ENCODE measurements around the gene EMX2. TPM values are rescaled to one million over a fixed set of nuclear protein-coding genes. Genes with fewer than 3 reads are reported as not detected.

Gene EMX2
- polyA plus RNA-seq, 4 donors = 0.01 to 0.45 (median 0.04) TPM; not detected in 1

DNA sequence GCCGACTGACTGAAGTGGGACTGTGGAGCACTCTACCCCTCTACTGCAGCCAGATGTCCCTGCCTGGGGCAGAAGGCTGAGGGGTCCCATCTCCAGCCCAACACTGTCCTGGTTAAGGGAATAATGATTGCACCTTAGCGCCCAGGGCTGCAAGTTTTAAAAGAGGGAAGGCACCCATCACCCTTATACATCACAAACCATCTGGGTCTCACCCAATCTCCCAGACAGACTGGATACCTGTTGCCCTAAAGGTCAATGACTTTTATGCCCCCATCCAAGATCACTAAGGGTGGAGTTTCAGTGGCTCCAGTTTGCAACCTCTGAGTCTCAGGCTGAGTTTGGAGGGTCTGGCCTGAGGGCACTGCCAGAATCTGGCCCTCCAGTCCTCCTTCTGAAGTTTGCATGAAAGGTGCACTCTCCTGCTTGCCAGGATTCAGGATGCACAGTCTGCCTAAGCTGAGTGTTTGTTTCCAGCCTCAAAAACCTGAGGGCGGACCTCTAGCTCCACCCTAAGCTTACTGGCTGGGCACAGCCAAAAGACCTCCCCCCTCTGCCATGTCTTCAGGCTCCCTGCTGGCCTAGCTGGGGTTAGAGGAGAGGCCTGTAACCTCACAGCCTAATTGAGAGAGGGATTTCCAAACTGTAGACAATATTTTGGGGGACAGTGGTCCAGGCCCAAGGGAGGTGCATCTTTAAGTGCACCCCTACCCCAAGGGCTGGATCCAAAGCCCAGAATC, 2.5 kb upstream of the EMX2 start:
- Histone ChIP-seq H3K27ac (ENCODE audit: low read depth in 1 of 3, low read length in 2 of 3) (no peak overlapping the region), H3K4me3 (ENCODE audit: low read depth in 1 of 3, low read length in 3 of 3) (no peak overlapping the region), H3K4me1 (ENCODE audit: control insufficient read depth in 3 of 3, insufficient read depth in 2 of 3, low read depth in 1 of 3, low read length in 2 of 3) (peaks cover 0 to 33% (median 0%) of the 10 kb centered on the region in 3 donors), H3K36me3 (ENCODE audit: control insufficient read depth in 3 of 3, insufficient read depth in 2 of 3, low read depth in 1 of 3, low read length in 3 of 3) (no peaks in the 10 kb centered on the region), H3K9me3 (ENCODE audit: control insufficient read depth in 2 of 2, insufficient read depth in 1 of 2, low read depth in 1 of 2, low read length in 1 of 2) (no peaks in the 10 kb centered on the region), H3K27me3 (ENCODE audit: control insufficient read depth in 3 of 3, insufficient read depth in 3 of 3, low read length in 3 of 3) (peaks cover 5 to 98% (median 70%) of the 10 kb centered on the region in 3 donors)
- FAIRE-seq (no peak), DNase-seq (no peak)
- 45 to 70% (median 51%) methylated on average over 3 of the region's 3 CpGs for WGBS, 3 donors

DNA sequence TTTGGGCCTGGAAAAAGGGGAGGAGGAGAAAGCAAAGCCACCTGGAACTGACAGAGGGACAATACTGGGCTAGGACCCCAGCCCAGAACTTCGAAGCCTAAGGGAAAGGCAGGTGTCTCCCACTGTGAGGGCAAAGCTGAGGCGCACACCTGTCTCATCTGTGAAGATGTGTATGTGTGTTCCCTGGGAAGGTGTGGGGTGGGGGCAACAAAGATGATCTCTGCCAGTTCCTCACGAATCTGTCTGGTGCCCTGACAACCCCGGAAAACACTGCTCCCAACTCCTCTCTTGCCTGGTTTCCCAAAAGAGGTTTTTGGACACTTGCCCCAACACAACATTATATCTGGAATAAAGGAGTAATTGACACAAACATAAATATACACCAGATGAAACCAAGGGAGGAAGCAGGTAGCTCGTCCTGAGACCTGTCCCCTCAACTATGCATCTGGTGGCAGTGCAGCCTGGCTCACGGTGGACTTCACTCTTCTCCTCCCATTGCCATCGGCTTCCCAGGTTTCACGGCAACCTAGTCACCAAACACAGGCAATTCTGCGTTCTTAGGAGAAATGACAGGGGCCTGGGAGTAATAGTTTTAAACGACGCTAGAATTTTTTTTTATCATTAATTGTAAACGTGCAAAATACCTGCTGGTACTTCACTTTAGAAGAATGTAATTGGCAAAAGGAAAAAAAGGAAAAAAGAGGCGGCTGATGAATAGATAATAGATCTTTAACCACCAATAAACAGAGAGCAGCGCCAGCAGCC, 1.7 kb upstream of the EMX2 start:
- H3K27ac ChIP-seq (ENCODE audit: low read depth in 1 of 3, low read length in 2 of 3) = no peak overlapping the region
- DNase-seq (peak in 1 of 2 donors; percentile 36), FAIRE-seq (no peak)
- H3K9me3 ChIP-seq (ENCODE audit: control insufficient read depth in 2 of 2, insufficient read depth in 1 of 2, low read depth in 1 of 2, low read length in 1 of 2) = no peaks in the 10 kb centered on the region
- no peaks in the 10 kb centered on the region for H3K36me3 ChIP-seq (ENCODE audit: control insufficient read depth in 3 of 3, insufficient read depth in 2 of 3, low read depth in 1 of 3, low read length in 3 of 3)
- H3K27me3 ChIP-seq (ENCODE audit: control insufficient read depth in 3 of 3, insufficient read depth in 3 of 3, low read length in 3 of 3) = peaks cover 5 to 98% (median 70%) of the 10 kb centered on the region in 3 donors
- WGBS, 3 donors = 13 to 19% (median 18%) methylated on average over 14 of the region's 14 CpGs
- H3K4me3 ChIP-seq (ENCODE audit: low read depth in 1 of 3, low read length in 3 of 3) = no peak overlapping the region
- peaks cover 0 to 36% (median 0%) of the 10 kb centered on the region in 3 donors for H3K4me1 ChIP-seq (ENCODE audit: control insufficient read depth in 3 of 3, insufficient read depth in 2 of 3, low read depth in 1 of 3, low read length in 2 of 3)

DNA sequence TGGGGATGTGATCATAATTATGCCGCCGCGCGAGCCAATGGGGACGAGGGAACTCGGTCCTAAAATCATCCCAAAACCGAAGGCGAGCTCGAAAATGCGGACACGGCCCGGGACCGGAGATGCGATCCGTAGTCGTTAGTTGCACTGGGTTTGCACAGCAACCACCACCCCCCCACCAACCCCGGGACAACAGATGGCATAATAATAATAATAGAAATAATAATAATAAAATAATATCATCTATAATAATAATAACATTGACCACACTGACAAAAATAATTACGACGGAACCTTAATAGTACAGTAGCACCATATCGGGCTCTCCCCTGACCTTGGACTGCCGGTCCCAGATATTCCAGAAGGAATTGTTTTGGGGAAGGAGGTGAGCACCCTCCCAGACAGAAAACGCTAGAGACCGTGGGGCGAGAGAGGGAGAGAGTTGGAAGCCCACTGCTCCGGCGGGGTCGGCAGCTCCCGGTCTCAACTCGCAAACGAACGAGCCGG, 1.1 kb upstream of the EMX2 start:
- Histone ChIP-seq H3K4me1 (ENCODE audit: control insufficient read depth in 3 of 3, insufficient read depth in 2 of 3, low read depth in 1 of 3, low read length in 2 of 3) (peaks cover 0 to 36% (median 0%) of the 10 kb centered on the region in 3 donors), H3K4me3 (ENCODE audit: low read depth in 1 of 3, low read length in 3 of 3) (no peak overlapping the region), H3K27me3 (ENCODE audit: control insufficient read depth in 3 of 3, insufficient read depth in 3 of 3, low read length in 3 of 3) (peaks cover 5 to 98% (median 70%) of the 10 kb centered on the region in 3 donors), H3K36me3 (ENCODE audit: control insufficient read depth in 3 of 3, insufficient read depth in 2 of 3, low read depth in 1 of 3, low read length in 3 of 3) (no peaks in the 10 kb centered on the region), H3K9me3 (ENCODE audit: control insufficient read depth in 2 of 2, insufficient read depth in 1 of 2, low read depth in 1 of 2, low read length in 1 of 2) (no peaks in the 10 kb centered on the region), H3K27ac (ENCODE audit: low read depth in 1 of 3, low read length in 2 of 3) (no peak overlapping the region)
- 4 to 7% (median 7%) methylated on average over 32 of the region's 32 CpGs for WGBS, 3 donors
- DNase-seq (no peak), FAIRE-seq (no peak)

DNA sequence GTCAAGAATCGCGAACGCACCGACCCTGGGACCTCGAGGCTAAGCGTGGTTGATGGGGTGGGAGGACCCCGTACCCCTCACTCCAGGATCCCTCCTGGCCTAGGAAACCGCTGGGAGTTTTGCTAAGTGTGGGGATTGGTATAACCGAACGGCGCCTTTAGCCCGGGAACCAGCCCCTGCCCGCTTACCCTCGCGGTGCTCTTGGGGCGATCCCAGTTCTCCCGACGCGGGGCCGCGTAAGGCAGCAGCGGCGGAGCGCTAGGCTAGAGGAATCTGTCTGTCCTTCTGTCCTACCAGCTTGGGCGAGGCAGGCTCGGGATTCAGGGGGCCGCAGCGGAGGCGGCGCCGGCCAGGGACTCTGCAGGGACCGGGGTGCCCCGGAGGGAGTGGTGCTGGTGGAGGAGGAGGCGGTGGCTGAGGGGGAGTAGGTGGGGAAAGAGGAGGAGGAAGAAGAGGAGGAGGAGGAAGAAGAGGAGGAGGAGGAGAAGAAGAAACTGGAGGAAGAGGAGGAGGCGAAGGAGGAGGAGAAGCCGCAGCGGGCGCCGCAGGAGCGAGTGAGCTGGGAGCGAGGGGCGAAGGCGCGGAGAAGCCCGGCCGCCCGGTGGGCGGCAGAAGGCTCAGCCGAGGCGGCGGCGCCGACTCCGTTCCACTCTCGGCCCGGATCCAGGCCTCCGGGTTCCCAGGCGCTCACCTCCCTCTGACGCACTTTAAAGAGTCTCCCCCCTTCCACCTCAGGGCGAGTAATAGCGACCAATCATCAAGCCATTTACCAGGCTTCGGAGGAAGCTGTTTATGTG, 439 bp upstream of the EMX2 start:
- no peak overlapping the region for H3K27ac ChIP-seq (ENCODE audit: low read depth in 1 of 3, low read length in 2 of 3)
- DNase-seq (peak; percentile 13 to 59), FAIRE-seq (no peak)
- peaks cover 5 to 98% (median 70%) of the 10 kb centered on the region in 3 donors for H3K27me3 ChIP-seq (ENCODE audit: control insufficient read depth in 3 of 3, insufficient read depth in 3 of 3, low read length in 3 of 3)
- 2 to 6% (median 4%) methylated on average over 60 to 62 of the region's 62 CpGs for WGBS, 3 donors
- no peaks in the 10 kb centered on the region for H3K9me3 ChIP-seq (ENCODE audit: control insufficient read depth in 2 of 2, insufficient read depth in 1 of 2, low read depth in 1 of 2, low read length in 1 of 2)
- no peaks in the 10 kb centered on the region for H3K36me3 ChIP-seq (ENCODE audit: control insufficient read depth in 3 of 3, insufficient read depth in 2 of 3, low read depth in 1 of 3, low read length in 3 of 3)
- H3K4me1 ChIP-seq (ENCODE audit: control insufficient read depth in 3 of 3, insufficient read depth in 2 of 3, low read depth in 1 of 3, low read length in 2 of 3) = peaks cover 0 to 35% (median 0%) of the 10 kb centered on the region in 3 donors
- H3K4me3 ChIP-seq (ENCODE audit: low read depth in 1 of 3, low read length in 3 of 3) = no peak overlapping the region

DNA sequence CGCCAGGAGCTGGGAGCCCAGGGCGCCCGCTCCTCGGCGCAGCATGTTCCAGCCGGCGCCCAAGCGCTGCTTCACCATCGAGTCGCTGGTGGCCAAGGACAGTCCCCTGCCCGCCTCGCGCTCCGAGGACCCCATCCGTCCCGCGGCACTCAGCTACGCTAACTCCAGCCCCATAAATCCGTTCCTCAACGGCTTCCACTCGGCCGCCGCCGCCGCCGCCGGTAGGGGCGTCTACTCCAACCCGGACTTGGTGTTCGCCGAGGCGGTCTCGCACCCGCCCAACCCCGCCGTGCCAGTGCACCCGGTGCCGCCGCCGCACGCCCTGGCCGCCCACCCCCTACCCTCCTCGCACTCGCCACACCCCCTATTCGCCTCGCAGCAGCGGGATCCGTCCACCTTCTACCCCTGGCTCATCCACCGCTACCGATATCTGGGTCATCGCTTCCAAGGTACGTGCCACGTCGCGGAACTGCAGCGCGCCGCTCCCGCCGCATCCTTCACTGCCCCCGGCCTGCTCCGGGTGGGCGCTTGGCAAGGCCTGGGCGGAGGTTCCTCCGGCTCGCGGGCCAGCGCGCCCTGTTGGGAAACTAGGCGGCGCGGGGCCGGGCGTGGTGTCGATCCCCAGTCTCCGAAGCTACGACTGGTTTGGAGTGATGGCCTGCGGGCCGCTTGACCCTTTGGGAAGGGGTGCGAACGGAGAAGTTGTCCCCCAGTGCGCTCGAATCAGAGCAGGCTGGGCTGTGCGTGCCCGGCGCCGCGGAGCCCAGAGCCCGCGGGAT, 868 bp downstream of the EMX2 start:
- DNase-seq (peak in 1 of 2 donors; percentile 68), FAIRE-seq (no peak)
- no peaks in the 10 kb centered on the region for H3K36me3 ChIP-seq (ENCODE audit: control insufficient read depth in 3 of 3, insufficient read depth in 2 of 3, low read depth in 1 of 3, low read length in 3 of 3)
- H3K27ac ChIP-seq (ENCODE audit: low read depth in 1 of 3, low read length in 2 of 3) = no peak overlapping the region
- peaks cover 8 to 99% (median 72%) of the 10 kb centered on the region in 3 donors for H3K27me3 ChIP-seq (ENCODE audit: control insufficient read depth in 3 of 3, insufficient read depth in 3 of 3, low read length in 3 of 3)
- H3K9me3 ChIP-seq (ENCODE audit: control insufficient read depth in 2 of 2, insufficient read depth in 1 of 2, low read depth in 1 of 2, low read length in 1 of 2) = no peaks in the 10 kb centered on the region
- H3K4me3 ChIP-seq (ENCODE audit: low read depth in 1 of 3, low read length in 3 of 3) = peak overlapping the region in 1 of 3 donors; percentile 5
- WGBS, 3 donors = 1 to 4% (median 3%) methylated on average over 87 to 90 of the region's 90 CpGs
- peaks cover 0 to 23% (median 0%) of the 10 kb centered on the region in 3 donors for H3K4me1 ChIP-seq (ENCODE audit: control insufficient read depth in 3 of 3, insufficient read depth in 2 of 3, low read depth in 1 of 3, low read length in 2 of 3)

DNA sequence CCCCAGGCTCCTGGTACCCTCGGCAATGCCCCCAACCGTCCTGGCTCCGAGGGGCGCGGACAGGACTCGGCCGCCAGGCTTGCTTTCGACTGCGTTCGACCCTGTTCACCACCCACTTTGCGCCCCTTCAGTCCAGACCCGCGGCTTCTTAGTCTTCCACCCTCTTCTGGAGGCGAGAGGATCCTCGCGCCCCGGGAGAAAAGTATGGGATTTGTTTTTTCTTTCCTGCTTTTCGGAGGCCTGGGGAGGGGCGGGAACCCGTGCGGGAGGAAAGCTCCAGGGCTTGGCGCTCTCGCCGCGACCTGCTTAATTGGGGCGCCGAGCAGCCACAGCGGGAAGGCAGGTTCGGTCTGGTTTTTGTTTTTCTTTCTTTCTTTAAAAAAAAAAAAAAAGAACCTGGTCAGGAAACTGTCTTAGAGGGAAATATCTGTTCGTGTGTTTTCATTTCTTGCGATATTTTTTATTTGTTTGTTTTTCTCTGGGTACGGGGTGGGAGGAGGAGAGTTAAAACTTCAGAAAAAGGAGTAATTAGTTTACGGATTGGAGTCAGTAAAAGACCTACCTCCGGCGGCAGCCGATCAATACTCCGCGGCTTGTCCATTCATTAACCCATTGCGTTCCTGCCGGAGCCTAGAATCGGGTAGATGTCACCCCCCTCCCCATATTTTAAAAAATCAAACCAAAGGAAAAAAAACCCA, 1.6 kb downstream of the EMX2 start:
- Histone ChIP-seq H3K27me3 (ENCODE audit: control insufficient read depth in 3 of 3, insufficient read depth in 3 of 3, low read length in 3 of 3) (peaks cover 8 to 99% (median 69%) of the 10 kb centered on the region in 3 donors), H3K36me3 (ENCODE audit: control insufficient read depth in 3 of 3, insufficient read depth in 2 of 3, low read depth in 1 of 3, low read length in 3 of 3) (no peaks in the 10 kb centered on the region), H3K4me3 (ENCODE audit: low read depth in 1 of 3, low read length in 3 of 3) (no peak overlapping the region), H3K9me3 (ENCODE audit: control insufficient read depth in 2 of 2, insufficient read depth in 1 of 2, low read depth in 1 of 2, low read length in 1 of 2) (no peaks in the 10 kb centered on the region), H3K27ac (ENCODE audit: low read depth in 1 of 3, low read length in 2 of 3) (no peak overlapping the region), H3K4me1 (ENCODE audit: control insufficient read depth in 3 of 3, insufficient read depth in 2 of 3, low read depth in 1 of 3, low read length in 2 of 3) (peaks cover 0 to 23% (median 0%) of the 10 kb centered on the region in 3 donors)
- FAIRE-seq (no peak), DNase-seq (peak in 1 of 2 donors; percentile 42)
- 1 to 4% (median 2%) methylated on average over 41 of the region's 41 CpGs for WGBS, 3 donors

DNA sequence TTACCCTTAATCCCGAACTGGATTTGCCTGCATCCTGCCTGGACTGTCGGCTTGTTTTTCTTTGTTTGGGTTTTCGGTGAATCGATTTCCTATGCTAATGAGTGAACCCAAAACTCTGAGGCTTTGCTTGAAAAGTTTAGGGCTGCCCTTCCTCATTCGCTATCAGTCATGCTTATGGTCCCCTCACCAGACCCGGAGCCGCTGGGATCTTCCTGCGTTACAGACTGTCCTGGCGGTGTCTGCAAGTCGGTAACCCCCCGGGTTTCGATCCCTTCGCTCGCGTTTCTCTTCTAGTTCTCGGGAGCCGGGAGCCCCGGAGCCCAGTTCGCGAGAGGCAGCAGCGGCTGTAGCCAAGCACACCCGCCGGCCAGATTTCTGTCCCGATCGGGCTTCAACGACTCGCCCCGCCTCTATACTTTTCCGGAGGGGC, 2.2 kb downstream of the EMX2 start:
- peak in 1 of 2 donors; percentile 37 for DNase-seq
- no peak for FAIRE-seq

More for the DNA sequence above, 2.2 kb downstream of the EMX2 start:
- peaks cover 8 to 99% (median 64%) of the 10 kb centered on the region in 3 donors for H3K27me3 ChIP-seq (ENCODE audit: control insufficient read depth in 3 of 3, insufficient read depth in 3 of 3, low read length in 3 of 3)
- H3K36me3 ChIP-seq (ENCODE audit: control insufficient read depth in 3 of 3, insufficient read depth in 2 of 3, low read depth in 1 of 3, low read length in 3 of 3) = no peaks in the 10 kb centered on the region
- H3K9me3 ChIP-seq (ENCODE audit: control insufficient read depth in 2 of 2, insufficient read depth in 1 of 2, low read depth in 1 of 2, low read length in 1 of 2) = no peaks in the 10 kb centered on the region
- no peak overlapping the region for H3K27ac ChIP-seq (ENCODE audit: low read depth in 1 of 3, low read length in 2 of 3)
- H3K4me1 ChIP-seq (ENCODE audit: control insufficient read depth in 3 of 3, insufficient read depth in 2 of 3, low read depth in 1 of 3, low read length in 2 of 3) = peaks cover 0 to 23% (median 0%) of the 10 kb centered on the region in 3 donors
- no peak overlapping the region for H3K4me3 ChIP-seq (ENCODE audit: low read depth in 1 of 3, low read length in 3 of 3)
- 1 to 3% (median 3%) methylated on average over 29 of the region's 29 CpGs for WGBS, 3 donors
